Urothelium cell line (cell line): ENCODE measurements around the gene WSB1.
"Not testable (repeated sequence)": the region's sequence is repeated elsewhere in the genome, so short reads cannot be mapped to it uniquely, and the experiment has no call there.

Source experiments
- DNase-seq: peaks from one replicate; pipeline ENCODE4 v3.0.0; 2011; ENCODE audit warnings: low spot score, mixed read lengths
- FAIRE-seq: peaks from 2 replicates; lab custom pipeline; 2011; peaks lifted over from hg19 to GRCh38; lab: Jason Lieb, UNC

Gene WSB1

DNA sequence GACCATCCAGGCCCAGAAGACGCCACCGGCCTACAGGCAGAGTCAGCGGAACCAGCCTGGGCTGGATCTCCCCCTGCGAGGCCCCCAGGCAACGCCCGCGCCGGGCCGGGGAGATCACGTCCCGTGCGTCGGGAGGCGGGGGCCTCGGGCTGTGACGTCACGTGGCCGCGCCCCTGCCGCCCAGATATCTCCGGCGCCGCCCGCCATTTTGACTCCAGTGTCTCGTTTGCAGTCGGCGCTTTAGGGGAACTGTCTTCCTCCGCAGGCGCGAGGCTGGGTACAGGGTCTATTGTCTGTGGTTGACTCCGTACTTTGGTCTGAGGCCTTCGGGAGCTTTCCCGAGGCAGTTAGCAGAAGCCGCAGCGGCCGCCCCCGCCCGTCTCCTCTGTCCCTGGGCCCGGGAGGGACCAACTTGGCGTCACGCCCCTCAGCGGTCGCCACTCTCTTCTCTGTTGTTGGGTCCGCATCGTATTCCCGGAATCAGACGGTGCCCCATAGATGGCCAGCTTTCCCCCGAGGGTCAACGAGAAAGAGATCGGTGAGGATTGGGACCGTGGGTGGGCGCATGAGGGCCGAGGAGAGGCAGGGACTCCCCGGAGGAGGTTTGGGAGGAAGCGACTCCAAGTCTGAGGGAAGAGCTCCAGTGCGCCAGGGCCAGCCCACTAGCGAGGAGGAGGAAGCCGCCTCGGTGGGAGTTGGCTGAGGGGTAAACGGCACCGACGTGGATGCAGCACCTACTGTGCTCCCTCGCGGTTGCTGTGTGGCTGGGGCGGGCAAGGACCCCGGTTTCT is at the start of gene WSB1:
Gene WSB1 (plus strand): TSS at position 217 of the 791 bp plus-strand sequence. CDS start 282 bp downstream, at position 499.
- peak; percentile 98 for DNase-seq
- FAIRE-seq, result no peak

DNA sequence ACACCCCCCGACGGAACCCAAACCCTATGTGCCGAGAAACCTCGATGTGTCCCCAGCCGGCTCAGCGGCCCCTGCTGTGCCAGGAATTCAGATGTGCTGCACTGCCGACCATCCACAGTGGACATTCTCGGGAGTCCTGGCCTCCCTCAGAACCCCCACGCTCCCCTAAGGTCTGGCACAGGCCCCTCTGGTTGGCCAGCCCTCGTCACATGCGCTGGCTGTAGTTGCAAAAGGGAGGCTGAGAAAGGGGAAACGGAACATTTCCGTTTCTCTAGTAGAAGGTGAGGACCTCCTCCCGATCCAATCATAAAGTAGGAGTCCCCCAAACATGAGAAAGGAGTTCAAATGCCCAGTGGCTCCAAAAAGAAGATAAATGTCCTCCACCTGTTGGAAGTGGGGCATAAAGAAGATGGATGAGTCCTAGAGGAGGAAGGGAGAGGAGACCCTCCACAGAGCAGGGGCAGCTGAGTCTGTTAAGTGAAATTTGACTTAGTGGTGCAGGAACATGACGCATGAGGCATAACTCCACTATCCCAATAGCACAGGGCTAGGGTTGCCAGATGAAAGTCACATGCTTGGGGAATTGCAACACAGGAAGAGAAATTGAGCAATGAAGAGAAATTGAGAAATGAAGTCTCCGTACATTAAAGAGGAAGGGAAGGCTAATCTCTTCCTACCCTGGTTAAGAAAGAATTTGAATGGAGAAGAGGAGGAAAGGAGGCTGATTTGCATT is 49.3 kb upstream of the WSB1 start:
- FAIRE-seq, result no peak
- DNase-seq, result peak; percentile 29

- DNase-seq (peak; percentile 87), FAIRE-seq (peak; percentile 68)
Observed at GRCh38 chr17:27245230-27245696, 48.7 kb upstream of the WSB1 start.

DNA sequence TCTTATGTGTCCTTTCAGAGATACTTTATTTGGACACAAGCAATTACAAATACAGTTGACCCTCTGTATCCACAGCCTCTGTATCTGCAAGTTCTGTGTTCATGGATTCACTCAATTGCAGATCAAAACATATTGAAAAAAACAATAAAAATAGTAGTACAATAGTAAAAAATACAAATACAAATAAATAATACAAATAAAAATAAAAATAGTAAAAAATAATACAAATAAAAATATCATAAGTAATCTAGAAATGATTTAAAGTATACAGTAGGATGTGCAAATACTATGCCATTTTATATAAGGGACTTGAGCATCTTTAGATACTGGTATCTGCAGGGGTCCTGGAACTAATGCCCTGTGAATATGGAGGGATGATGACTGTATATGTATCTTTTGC is 47.4 kb upstream of the WSB1 start:
- FAIRE-seq (no peak), DNase-seq (no peak)

- FAIRE-seq (no peak), DNase-seq (peak; percentile 89)
Observed at GRCh38 chr17:27247071-27247957, 46.6 kb upstream of the WSB1 start.

- no peak for FAIRE-seq
- no peak for DNase-seq
Observed at GRCh38 chr17:27247958-27248342, 46.0 kb upstream of the WSB1 start.

DNA sequence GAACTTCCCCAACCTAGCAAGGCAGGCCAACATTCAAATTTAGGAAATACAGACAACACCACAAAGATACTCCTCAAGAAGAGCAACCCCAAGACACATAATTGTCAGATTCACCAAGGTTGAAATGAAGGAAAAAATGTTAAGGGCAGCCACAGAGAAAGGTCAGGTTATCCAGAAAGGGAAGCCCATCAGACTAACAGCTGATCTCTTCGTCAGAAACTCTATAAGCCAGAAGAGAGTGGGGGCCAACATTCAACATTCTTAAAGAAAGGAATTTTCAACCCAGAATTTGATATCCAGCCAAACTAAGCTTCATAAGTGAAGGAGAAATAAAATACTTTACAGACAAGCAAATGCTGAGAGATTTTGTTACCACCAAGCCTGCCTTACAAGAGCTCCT is 43.1 kb upstream of the WSB1 start:
- DNase-seq, FAIRE-seq: not testable (repeated sequence)

DNA sequence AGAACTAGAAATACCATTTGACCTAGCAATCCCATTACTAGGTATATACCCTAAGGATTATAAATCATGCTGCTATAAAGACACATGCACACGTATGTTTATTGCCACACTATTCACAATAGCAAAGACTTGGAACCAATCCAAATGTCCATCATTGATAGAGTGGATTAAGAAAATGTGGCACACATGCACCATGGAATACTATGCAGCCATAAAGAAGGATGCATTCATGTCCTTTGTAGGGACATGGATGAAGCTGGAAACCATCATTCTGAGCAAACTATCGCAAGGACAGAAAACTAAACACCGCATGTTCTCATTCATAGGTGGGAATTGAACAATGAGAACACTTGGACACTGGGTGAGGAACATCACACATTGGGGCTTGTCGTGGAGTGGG is 39.1 kb upstream of the WSB1 start:
- not testable (repeated sequence) for DNase-seq, FAIRE-seq

DNA sequence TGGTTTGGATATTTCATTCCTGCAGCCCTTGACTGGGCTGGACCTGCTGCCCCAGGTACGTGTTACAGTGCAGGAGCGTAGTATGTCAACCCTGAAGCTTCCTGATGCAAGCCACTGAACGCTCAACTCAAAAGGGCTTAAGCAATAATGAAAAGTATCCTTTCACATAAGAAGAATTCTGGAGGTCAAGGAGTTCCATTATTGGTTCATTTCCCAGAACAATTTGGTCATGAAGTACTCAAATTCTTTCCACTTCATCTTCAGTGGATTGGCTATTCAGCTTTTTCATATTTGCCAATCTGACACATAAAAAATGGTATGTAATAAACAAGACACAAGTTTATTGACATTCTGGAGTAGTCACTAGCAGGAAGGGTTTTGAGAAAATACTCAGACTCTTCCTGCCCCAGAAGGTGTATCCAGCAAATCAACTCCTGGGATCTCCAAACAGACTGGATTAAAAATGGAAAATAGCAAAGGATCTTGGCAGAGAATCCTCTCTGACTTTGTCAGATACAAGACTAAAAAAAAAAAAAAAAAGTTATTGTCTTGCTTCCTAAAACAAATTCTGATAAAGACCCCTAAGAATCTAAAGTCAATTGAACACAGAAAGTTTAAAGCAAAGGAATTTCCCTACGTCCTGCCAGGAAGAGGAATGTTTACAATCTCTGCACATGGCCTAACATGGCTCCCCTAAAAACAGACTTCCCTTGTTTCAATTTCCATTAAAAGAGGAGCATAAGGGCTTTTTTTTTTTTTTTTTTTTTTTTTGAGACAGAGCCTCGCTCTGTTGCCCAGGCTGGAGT is 37.5 kb upstream of the WSB1 start:
- no peak for FAIRE-seq
- DNase-seq, result no peak

DNA sequence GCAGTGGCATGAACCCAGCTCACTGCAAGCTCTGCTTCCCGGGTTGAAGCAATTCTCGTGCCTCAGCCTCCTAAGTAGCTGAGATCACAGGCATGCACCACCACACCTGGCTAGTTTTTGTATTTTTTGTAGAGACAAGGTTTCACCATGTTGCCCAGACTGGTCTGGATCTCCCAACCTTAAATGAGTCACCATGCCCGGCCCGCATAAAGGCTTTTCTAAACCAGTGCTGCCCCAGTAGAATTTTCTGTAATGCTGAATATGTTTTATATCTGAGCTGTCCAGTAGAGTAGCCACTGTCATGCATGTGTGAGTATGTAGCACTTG is 36.9 kb upstream of the WSB1 start:
- FAIRE-seq (no peak), DNase-seq (no peak)

DNA sequence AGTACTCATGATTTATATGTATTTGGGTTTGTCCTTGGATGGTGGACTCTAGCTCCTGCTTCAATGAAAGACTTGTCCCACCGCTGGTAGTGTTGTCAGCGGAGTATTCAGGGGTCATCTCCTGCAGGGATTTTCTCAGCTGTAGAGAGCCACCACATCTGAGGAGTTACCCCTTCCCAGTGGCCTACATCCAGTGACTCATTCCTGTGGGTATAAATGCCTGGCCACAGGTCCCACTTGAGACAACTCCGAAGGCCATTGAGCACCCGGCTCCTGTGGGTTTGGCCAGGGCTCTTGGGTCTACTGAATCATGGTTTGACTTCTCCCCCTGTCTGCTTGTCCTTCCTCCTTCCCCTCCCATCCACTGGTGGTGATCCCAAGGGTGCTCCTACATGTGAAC is 34.6 kb upstream of the WSB1 start:
- DNase-seq, result no peak
- no peak for FAIRE-seq

- no peak for FAIRE-seq
Observed at GRCh38 chr17:27263386-27263785, 30.5 kb upstream of the WSB1 start.

GRCh38 chr17:27264068-27264812 is 29.7 kb upstream of the WSB1 start:
- DNase-seq (no peak), FAIRE-seq (no peak)

More at GRCh38 chr17:27263386-27263785, 30.5 kb upstream of the WSB1 start:
- no peak for DNase-seq

DNA sequence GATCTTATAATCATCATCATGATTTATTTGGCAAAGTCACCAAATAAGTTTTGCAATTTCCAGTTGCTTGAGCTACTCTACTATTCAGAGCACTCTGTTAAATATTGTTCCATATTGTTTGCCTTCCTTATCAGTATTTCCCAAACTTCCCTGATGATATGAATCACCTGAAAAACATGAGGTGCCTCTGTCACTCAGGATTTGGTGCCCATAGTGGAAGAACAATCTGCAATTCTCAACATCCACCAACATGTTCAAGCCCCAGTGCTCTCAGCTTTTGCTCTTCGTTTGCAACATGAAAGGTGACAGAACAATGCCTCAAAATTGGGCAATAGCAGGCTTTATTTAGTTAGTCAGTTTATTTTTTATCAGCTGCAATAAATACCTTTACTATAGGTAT is 28.6 kb upstream of the WSB1 start:
- FAIRE-seq, result no peak

GRCh38 chr17:27266228-27266627 is 27.7 kb upstream of the WSB1 start:
- DNase-seq (no peak), FAIRE-seq (no peak)

More for the DNA sequence above, 28.6 kb upstream of the WSB1 start:
- DNase-seq, result no peak

DNA sequence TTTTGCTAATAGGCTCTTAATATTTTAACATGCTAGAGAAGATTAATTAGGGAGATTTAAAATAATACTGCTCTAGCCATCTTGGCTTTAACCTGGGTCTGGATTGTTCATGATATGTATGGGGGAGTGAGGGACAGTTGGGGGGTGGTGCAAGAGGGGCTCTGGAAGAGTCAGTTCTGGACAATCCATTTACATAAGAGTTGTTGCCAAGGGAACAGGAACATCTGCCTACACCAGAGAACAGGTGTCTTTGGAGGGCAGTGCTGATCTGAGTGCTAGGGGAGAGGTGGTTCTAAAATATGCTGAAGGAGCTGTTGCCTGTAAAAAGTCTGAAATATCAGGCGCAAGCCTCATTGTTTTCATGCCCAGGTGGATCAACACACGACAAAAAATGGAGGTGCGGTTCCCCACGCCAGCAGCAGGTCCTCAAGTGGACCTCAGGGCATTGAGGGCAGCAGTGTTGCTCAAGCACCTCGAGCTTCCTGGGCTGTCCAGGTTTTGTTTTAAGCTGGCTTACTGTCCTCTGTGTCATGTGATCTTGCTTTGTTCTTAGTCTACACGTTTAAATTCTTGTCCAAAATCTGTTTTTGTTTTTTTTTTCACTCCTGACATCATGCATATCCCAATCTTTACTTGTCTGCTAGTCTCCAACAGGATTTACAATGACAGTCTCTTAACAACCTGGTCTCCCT is 25.4 kb upstream of the WSB1 start:
- FAIRE-seq, result no peak
- no peak for DNase-seq

DNA sequence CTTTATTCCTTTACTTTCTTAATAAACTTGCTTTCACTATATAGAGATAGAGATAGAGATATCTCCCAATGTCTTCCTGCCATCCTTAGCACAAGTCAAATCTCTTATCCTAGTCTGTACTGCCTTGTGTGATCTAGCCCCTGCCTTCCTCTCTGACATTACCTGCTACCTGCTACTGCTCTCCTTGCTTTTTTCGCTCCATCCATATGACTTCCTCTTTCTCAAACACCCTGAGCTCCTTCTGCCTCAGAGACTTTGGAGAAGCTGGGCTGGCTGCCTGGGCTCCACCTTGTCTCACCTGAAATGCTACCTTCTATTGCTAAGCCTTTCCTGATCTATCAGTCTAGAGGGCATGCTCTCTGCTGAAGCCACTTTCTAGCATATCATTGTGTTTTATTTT is 24.7 kb upstream of the WSB1 start:
- FAIRE-seq (no peak), DNase-seq (no peak)

DNA sequence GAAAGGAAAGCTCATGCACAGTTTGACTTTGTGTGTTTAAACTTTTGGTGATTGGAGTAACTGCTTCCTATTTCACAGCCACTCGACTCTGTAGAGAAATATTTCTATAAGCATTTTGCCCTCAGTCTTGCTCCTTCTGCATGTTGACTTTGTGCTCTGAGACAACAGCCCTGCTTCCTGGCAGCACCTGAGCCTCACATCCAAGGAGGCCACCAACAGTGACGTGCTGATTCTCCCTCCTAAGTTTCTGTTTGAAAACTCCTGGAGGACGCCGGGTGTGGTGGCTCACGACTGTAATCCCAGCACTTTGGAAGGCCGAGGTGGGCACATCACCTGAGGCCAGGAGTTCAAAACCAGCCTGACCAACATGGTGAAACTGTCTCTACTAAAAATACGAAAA is 23.9 kb upstream of the WSB1 start:
- no peak for FAIRE-seq
- DNase-seq, result no peak

DNA sequence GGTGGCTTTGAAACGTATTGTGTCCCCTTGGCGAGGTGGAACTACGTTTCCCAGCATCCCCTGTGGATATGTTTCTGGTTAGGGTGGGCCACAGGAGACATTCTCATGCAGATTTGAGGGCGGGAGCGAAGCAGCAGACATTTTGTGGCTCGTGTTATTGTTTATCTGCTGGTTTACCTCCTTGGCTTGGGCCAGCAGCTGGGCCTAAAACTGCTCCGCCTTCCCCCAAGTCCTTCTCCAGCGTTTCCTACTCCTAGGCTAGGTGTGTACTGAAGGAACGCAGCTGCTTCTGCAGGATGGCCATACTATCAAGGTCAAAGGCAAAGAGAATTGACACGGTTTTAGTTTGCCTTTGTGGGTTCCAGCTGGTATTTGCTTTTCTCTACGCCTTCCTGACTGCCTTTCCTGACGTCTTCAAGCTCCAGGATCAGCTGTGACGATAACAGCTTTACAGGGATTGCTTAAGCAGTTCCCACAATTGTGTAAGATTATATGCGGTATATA is 17.2 kb upstream of the WSB1 start:
- DNase-seq (no peak), FAIRE-seq (no peak)
